Measurements from ENCODE around the gene JAKMIP3.

JAKMIP3 gene

GRCh38 chr10:132019366-132019765 lies 46.4 kb upstream of the JAKMIP3 start:
- Histone ChIP-seq H3F3A (ENCODE audit: insufficient read depth) (no peaks in the 10 kb centered on the region), H3K36me3 (ENCODE audit: low read length) (no peaks in the 10 kb centered on the region), H3K27me3 (ENCODE audit: low read length) (no peaks in the 10 kb centered on the region), H3K79me2 (ENCODE audit: insufficient read depth, low read length) (no peaks in the 10 kb centered on the region), H3K9me2 (replicated peaks; ENCODE audit: insufficient read depth, low read length) (no peaks in the 10 kb centered on the region), H3K9ac (ENCODE audit: low read length) (no peak overlapping the region), H3K27ac (ENCODE audit: low read depth, low read length) (no peak overlapping the region), H3K4me2 (ENCODE audit: low read depth, low read length, poor library complexity, severe bottlenecking) (no peak overlapping the region), H2AFZ (ENCODE audit: low read depth, low read length, severe bottlenecking) (no peak overlapping the region), H3K9me3 (ENCODE audit: insufficient read depth, low read length) (no peaks in the 10 kb centered on the region), H4K20me1 (ENCODE audit: low read depth, low read length) (no peaks in the 10 kb centered on the region), H3K4me3 (ENCODE audit: insufficient read depth, low read length, poor library complexity, severe bottlenecking) (no peak overlapping the region)
- TF ChIP-seq EZH2phosphoT487 (conservative IDR thresholded peaks at IDR 0.05; ENCODE audit: low read length): no peak
- no peak for TF ChIP-seq CTCF (IDR thresholded peaks at IDR 0.05; ENCODE audit: insufficient read depth, low read length, poor library complexity, severe bottlenecking)

- H3K4me3 ChIP-seq (ENCODE audit: insufficient read depth, low read length, poor library complexity, severe bottlenecking): no peak overlapping the region
- H2AFZ ChIP-seq (ENCODE audit: low read depth, low read length, severe bottlenecking): no peak overlapping the region
- no peak overlapping the region for H3K9ac ChIP-seq (ENCODE audit: low read length)
These were observed 45.3 kb upstream of the JAKMIP3 start for GRCh38 chr10:132020456-132020855.

GRCh38 chr10:132021046-132021445 lies 44.7 kb upstream of the JAKMIP3 start:
- TF ChIP-seq EZH2phosphoT487 (conservative IDR thresholded peaks at IDR 0.05; ENCODE audit: low read length) (no peak), CTCF (IDR thresholded peaks at IDR 0.05; ENCODE audit: insufficient read depth, low read length, poor library complexity, severe bottlenecking) (no peak)
- no peaks in the 10 kb centered on the region for H3K36me3 ChIP-seq (ENCODE audit: low read length)
- H3K27me3 ChIP-seq (ENCODE audit: low read length): no peaks in the 10 kb centered on the region
- no peaks in the 10 kb centered on the region for H4K20me1 ChIP-seq (ENCODE audit: low read depth, low read length)
- no peak overlapping the region for H3K4me3 ChIP-seq (ENCODE audit: insufficient read depth, low read length, poor library complexity, severe bottlenecking)
- H3K9ac ChIP-seq (ENCODE audit: low read length): no peak overlapping the region
- H3K79me2 ChIP-seq (ENCODE audit: insufficient read depth, low read length): no peaks in the 10 kb centered on the region
- H3K9me2 ChIP-seq (replicated peaks; ENCODE audit: insufficient read depth, low read length): no peaks in the 10 kb centered on the region
- no peak overlapping the region for H3K4me2 ChIP-seq (ENCODE audit: low read depth, low read length, poor library complexity, severe bottlenecking)
- H2AFZ ChIP-seq (ENCODE audit: low read depth, low read length, severe bottlenecking): no peak overlapping the region
- H3K27ac ChIP-seq (ENCODE audit: low read depth, low read length): no peak overlapping the region
- H3F3A ChIP-seq (ENCODE audit: insufficient read depth): no peaks in the 10 kb centered on the region
- no peaks in the 10 kb centered on the region for H3K9me3 ChIP-seq (ENCODE audit: insufficient read depth, low read length)

More at GRCh38 chr10:132020456-132020855, 45.3 kb upstream of the JAKMIP3 start:
- Histone ChIP-seq H3K9me2 (replicated peaks; ENCODE audit: insufficient read depth, low read length) (no peaks in the 10 kb centered on the region), H3K79me2 (ENCODE audit: insufficient read depth, low read length) (no peaks in the 10 kb centered on the region), H3K27ac (ENCODE audit: low read depth, low read length) (no peak overlapping the region), H3K9me3 (ENCODE audit: insufficient read depth, low read length) (no peaks in the 10 kb centered on the region), H3K27me3 (ENCODE audit: low read length) (no peaks in the 10 kb centered on the region), H3F3A (ENCODE audit: insufficient read depth) (no peaks in the 10 kb centered on the region), H3K36me3 (ENCODE audit: low read length) (no peaks in the 10 kb centered on the region), H4K20me1 (ENCODE audit: low read depth, low read length) (no peaks in the 10 kb centered on the region), H3K4me2 (ENCODE audit: low read depth, low read length, poor library complexity, severe bottlenecking) (no peak overlapping the region)
- TF ChIP-seq EZH2phosphoT487 (conservative IDR thresholded peaks at IDR 0.05; ENCODE audit: low read length) (no peak), CTCF (IDR thresholded peaks at IDR 0.05; ENCODE audit: insufficient read depth, low read length, poor library complexity, severe bottlenecking) (no peak)
